ENCODE data around the gene ASB18.
"Not testable (repeated sequence)": the region's sequence is repeated elsewhere in the genome, so short reads cannot be mapped to it uniquely, and the experiment has no call there.

The ASB18 gene

GRCh38 chr2:236286873-236287545 lies 22.8 kb upstream of the ASB18 start:
- TF ChIP-seq CTCF (IDR thresholded peaks at IDR 0.05; ENCODE audit: low read depth, low read length): no peak
- DNase-seq (ENCODE audit: extremely low read depth, low read depth): no peak

- DNase-seq (ENCODE audit: extremely low read depth, low read depth): no peak
- TF ChIP-seq CTCF (IDR thresholded peaks at IDR 0.05; ENCODE audit: low read depth, low read length): no peak
These were observed 20.0 kb upstream of the ASB18 start for GRCh38 chr2:236284208-236284607.

- DNase-seq (ENCODE audit: extremely low read depth, low read depth): no peak
- TF ChIP-seq CTCF (IDR thresholded peaks at IDR 0.05; ENCODE audit: low read depth, low read length): no peak
These were observed 18.2 kb upstream of the ASB18 start for GRCh38 chr2:236282406-236282805.

GRCh38 chr2:236281423-236281822 lies 17.2 kb upstream of the ASB18 start:
- DNase-seq (ENCODE audit: extremely low read depth, low read depth): no peak
- no peak for TF ChIP-seq CTCF (IDR thresholded peaks at IDR 0.05; ENCODE audit: low read depth, low read length)

- TF ChIP-seq CTCF (IDR thresholded peaks at IDR 0.05; ENCODE audit: low read depth, low read length): no peak
- no peak for DNase-seq (ENCODE audit: extremely low read depth, low read depth)
These were observed 8.9 kb upstream of the ASB18 start for GRCh38 chr2:236273126-236273525.

GRCh38 chr2:236271851-236272250 lies 7.6 kb upstream of the ASB18 start:
- no peak for DNase-seq (ENCODE audit: extremely low read depth, low read depth)
- TF ChIP-seq CTCF (IDR thresholded peaks at IDR 0.05; ENCODE audit: low read depth, low read length): no peak

GRCh38 chr2:236269876-236270275 lies 5.7 kb upstream of the ASB18 start:
- not testable (repeated sequence) for DNase-seq (ENCODE audit: extremely low read depth, low read depth)

- no peak for DNase-seq (ENCODE audit: extremely low read depth, low read depth)
- TF ChIP-seq CTCF (IDR thresholded peaks at IDR 0.05; ENCODE audit: low read depth, low read length): no peak
These were observed 1.5 kb upstream of the ASB18 start for GRCh38 chr2:236265675-236266074.

All from AG09319 (cell line).